Activated CD4-positive, alpha-beta T cell treated with anti-CD3 and anti-CD28 coated beads for 36 hours (primary cell): ENCODE results near the gene ENC1. TPM values are rescaled to one million over a fixed set of nuclear protein-coding genes. Genes with fewer than 3 reads are reported as not detected.

Experiments used
- ATAC-seq: fragments of 200-7000 bp; cut with Tn5 transposase; one replicate; pipeline ENCODE4 v1.10.0; 2021; ENCODE audit warnings: mild to moderate bottlenecking, moderate library complexity
- CTCF ChIA-PET: fragments of 350-600 bp; sonication (Branson Sonifier 250); formaldehyde crosslinking; loops from one replicate; lab custom pipeline; 2021; ENCODE audit warnings: antibody characterized with exemption; lab: Charles Lee
- POLR2A ChIA-PET: fragments of 350-600 bp; sonication (Branson Sonifier 250); formaldehyde crosslinking; loops from one replicate; lab custom pipeline; 2021; ENCODE audit warnings: antibody characterized with exemption, inconsistent platforms; lab: Charles Lee
- DNase-seq: peaks from one replicate; pipeline ENCODE4 v3.0.0-alpha.2; 2020
- H3K27ac Mint-ChIP-seq: one replicate; pipeline ENCODE4 v1.8.0; 2021; ENCODE audit warnings: mixed read lengths
- H3K27me3 Mint-ChIP-seq: one replicate; pipeline ENCODE4 v1.8.0; 2021; ENCODE audit warnings: mixed read lengths
- H3K36me3 Mint-ChIP-seq: one replicate; pipeline ENCODE4 v1.8.0; 2021; ENCODE audit warnings: low read depth, mixed read lengths
- H3K4me1 Mint-ChIP-seq: one replicate; pipeline ENCODE4 v1.8.0; 2021; ENCODE audit warnings: mixed read lengths
- H3K4me3 Mint-ChIP-seq: one replicate; pipeline ENCODE4 v1.8.0; 2021; ENCODE audit warnings: mild to moderate bottlenecking, moderate library complexity, mixed read lengths
- H3K9me3 Mint-ChIP-seq: one replicate; pipeline ENCODE4 v1.8.0; 2021; ENCODE audit warnings: low read depth, mixed read lengths
- intact Hi-C, 2 experiments: fragments of 100-400 bp; cut with DNase I in 1 of 2; cut with micrococcal nuclease in 1 of 2; formaldehyde crosslinking; loops; one replicate each; pipeline versions ENCODE4 v1.14.2 to v1.15.1; 2022 to 2024; cut with DNase I, micrococcal nuclease
- total RNA-seq, 2 experiments: library from RNA; stranded (reverse); gene quantifications; one replicate each; pipeline ENCODE4 v1.2.3, GENCODE V29; 2021

Gene ENC1
- total RNA-seq, 2 experiments from 2014 or later = 0.48 to 0.67 TPM

DNA sequence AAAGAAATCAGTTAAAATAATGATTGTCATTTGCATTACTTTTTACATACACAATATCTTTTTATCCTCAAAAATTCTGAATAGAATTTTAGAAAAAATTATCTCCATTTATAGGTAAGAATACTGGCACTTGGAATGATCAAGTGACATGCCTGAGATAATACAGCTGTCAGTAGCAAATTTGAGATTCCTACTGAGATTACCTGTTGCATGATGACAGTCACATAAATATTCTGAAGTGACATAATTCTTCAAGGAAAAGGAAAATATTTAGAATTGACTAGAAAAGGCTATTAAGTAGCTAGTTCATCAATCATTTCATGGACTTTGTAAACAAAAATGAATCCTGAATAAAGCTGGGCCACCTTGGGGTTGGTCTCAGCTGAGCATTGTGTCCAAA, 15.2 kb upstream of the ENC1 start:
- DNase-seq (no peak), ATAC-seq (no peak)
- Mint-ChIP-seq H3K27me3 (peaks cover 5% of the 10 kb centered on the region), H3K4me1 (no peaks in the 10 kb centered on the region), H3K36me3 (no peaks in the 10 kb centered on the region), H3K27ac (no peak overlapping the region), H3K9me3 (no peaks in the 10 kb centered on the region), H3K4me3 (no peak overlapping the region)
- intact Hi-C loops = no loop called here
- ChIA-PET CTCF (interaction anchor here (0.7 kb wide), 1 partner anchor 161 kb away, joined by 3 read pairs; no protein-coding TSS in a partner anchor), POLR2A (interaction anchor here (0.7 kb wide), 1 partner anchor 65 kb away, joined by 6 read pairs; no protein-coding TSS in a partner anchor)

DNA sequence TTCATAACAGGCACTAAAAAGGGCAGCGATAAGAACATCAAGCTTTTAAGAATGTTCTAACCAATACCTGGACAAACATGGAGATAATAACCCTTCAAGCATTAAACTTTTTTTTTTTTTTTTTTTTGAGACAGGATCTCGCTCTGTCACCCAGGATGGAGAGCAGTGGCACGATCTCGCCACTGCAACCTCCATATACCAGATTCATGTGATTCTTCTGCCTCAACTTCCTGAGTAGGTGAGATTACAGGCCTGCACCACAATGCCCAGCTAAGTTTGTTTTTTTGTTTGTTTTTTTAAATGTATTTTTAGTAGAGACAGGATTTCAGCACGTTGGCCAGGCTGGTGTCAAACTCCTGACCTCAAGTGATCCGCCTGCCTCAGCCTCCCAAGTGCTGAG, 14.7 kb upstream of the ENC1 start:
- H3K27me3 Mint-ChIP-seq = peaks cover 5% of the 10 kb centered on the region
- no peak overlapping the region for H3K4me3 Mint-ChIP-seq
- no peak for DNase-seq
- no peaks in the 10 kb centered on the region for H3K36me3 Mint-ChIP-seq
- intact Hi-C loops = no loop called here
- ATAC-seq = no peak
- H3K4me1 Mint-ChIP-seq = no peaks in the 10 kb centered on the region
- no peak overlapping the region for H3K27ac Mint-ChIP-seq
- no peaks in the 10 kb centered on the region for H3K9me3 Mint-ChIP-seq
- CTCF ChIA-PET = interaction anchor here (0.6 kb wide), 1 partner anchor 421 kb away, joined by 5 read pairs; no protein-coding TSS in a partner anchor
- POLR2A ChIA-PET = no interaction called here

DNA sequence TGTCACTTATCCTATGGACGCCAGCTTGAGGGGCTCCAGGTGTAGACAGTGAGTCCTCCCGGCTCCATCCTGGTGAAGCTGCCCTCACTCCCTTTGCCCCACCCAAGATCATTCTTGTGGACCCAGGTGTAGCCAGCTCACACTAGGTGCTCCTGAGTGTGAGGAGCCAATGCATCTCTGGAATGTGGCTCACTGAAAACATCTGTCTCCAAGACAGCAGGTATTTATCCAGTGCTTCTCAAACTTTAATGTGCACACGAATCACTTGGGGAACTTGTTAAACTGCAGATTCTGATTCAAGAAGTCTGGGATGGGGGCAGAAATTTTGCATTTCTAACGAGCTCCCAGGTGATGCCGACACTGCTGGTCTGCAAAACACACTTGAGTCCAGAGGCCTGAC, 13.5 kb upstream of the ENC1 start:
- Mint-ChIP-seq H3K27me3 (peaks cover 4% of the 10 kb centered on the region), H3K36me3 (no peaks in the 10 kb centered on the region), H3K9me3 (no peaks in the 10 kb centered on the region), H3K4me1 (no peaks in the 10 kb centered on the region), H3K27ac (no peak overlapping the region), H3K4me3 (no peak overlapping the region)
- no peak for ATAC-seq
- intact Hi-C loops = no loop called here
- POLR2A ChIA-PET = no interaction called here
- DNase-seq = no peak
- CTCF ChIA-PET = interaction anchor here (1.0 to 1.8 kb wide), 3 partner anchors 13 to 752 kb away, joined by 4 to 5 read pairs (median 4); partner anchors contain the start of gene ENC1

DNA sequence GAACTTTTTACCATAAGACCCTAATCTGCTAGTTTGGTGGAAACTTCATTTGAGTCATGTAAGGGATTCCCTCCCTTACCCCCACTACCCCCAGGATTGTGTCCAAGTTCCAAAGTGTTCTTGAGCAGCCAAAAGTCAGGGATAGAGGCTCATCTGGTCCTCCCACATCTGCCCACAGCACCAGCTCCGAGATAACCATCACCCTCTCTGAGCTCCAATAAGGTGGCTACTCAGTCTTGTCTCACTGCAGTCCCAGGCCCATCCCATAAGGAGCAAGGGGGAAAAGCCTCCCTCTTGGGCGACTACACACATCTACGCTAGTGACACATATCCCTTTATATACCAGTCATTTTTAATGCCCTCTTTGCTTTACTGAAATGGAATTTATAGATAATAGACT, 12.0 kb upstream of the ENC1 start:
- Mint-ChIP-seq H3K36me3 (no peaks in the 10 kb centered on the region), H3K9me3 (no peaks in the 10 kb centered on the region), H3K4me3 (no peak overlapping the region), H3K4me1 (no peaks in the 10 kb centered on the region), H3K27me3 (peaks cover 4% of the 10 kb centered on the region), H3K27ac (no peak overlapping the region)
- intact Hi-C loops = no loop called here
- DNase-seq (no peak), ATAC-seq (no peak)
- CTCF ChIA-PET = interaction anchor here (1.8 kb wide), 1 partner anchor 750 kb away, joined by 5 read pairs; no protein-coding TSS in a partner anchor
- POLR2A ChIA-PET = no interaction called here

DNA sequence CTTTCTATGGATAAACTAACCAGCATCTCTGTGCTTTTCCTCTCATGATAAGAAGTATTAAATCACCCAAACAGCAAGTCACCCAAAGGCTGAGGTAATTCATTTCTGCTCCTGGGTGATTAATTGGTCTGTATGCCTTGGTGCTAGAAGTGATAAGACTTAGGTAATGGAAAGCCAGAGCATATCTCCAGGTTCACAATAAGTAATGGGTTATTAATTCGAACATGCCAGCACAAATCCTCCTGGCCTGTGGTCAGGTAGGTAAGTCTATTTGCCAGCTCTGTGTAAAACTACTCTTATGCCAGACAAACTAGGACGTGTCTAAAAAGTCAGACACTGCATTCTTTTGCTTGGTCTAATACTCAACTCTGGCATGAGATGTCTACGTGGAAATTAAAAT, 11.2 kb upstream of the ENC1 start:
- Mint-ChIP-seq H3K4me3 (no peak overlapping the region), H3K27ac (no peak overlapping the region), H3K36me3 (no peaks in the 10 kb centered on the region), H3K4me1 (no peaks in the 10 kb centered on the region), H3K9me3 (no peaks in the 10 kb centered on the region), H3K27me3 (peaks cover 4% of the 10 kb centered on the region)
- no peak for ATAC-seq
- POLR2A ChIA-PET = no interaction called here
- CTCF ChIA-PET = interaction anchor here (0.6 to 1.0 kb wide), 2 partner anchors 631 to 749 kb away, joined by 3 read pairs; no protein-coding TSS in a partner anchor
- DNase-seq = no peak
- intact Hi-C loops = no loop called here

DNA sequence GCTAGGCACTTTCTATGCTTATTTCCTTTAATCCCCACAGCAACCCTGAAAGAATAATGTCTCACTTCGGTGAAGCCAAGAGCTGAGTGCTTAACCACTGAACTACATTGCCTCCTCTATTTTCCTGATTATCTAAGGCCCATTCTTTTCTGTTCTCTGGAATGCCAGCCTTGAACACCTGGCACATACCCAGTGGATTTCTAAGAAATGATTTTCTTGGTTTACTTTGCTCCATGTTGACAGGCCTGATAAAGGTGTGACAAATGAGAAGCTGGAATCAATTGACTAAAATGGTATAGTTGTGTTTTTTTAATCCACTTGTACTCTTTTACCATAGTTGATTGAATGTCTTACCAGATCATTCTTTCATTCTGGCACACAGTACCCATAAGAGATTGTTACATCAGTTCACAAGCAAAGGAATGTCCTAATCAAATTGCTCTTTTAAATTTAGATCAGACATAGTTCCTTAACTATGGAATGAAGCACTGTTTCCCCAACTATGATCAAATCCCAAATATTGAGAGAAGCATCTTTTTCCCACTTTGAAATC, 9.0 kb upstream of the ENC1 start:
- ChIA-PET CTCF (interaction anchor here (0.6 to 1.9 kb wide), 15 partner anchors 9 to 1058 kb away, joined by 3 to 15 read pairs (median 3); partner anchors contain the start of gene ENC1), POLR2A (no interaction called here)
- Mint-ChIP-seq H3K4me1 (no peaks in the 10 kb centered on the region), H3K27ac (no peak overlapping the region), H3K27me3 (peaks cover 6% of the 10 kb centered on the region), H3K9me3 (no peaks in the 10 kb centered on the region), H3K36me3 (no peaks in the 10 kb centered on the region), H3K4me3 (no peak overlapping the region)
- DNase-seq (no peak), ATAC-seq (no peak)
- intact Hi-C loops = loop anchor here (1.0 to 10.0 kb wide), 6 partner anchors 252 to 855 kb away; no protein-coding TSS in a partner anchor

DNA sequence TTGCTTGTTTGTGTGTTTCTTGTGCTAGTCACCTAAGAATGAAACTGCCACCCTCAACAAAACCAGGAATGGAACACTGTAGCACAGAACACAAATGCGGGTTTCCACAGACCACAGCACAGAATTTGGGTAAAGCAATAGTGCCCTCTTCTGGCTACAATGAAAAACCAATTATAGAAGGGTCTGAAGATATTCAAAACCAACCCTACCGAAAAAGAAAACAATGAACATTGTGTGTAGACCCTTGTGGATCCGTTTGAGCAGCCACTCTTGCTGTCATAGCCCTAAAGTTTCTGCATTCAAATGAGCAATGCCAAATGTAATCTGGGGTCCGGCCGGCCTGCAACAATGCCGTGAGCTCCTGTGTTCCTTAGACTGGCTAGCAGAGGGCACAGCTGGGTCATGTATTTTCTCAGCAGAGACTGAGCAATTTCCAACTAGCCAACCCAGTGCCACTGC, 8.3 kb upstream of the ENC1 start:
- no peaks in the 10 kb centered on the region for H3K9me3 Mint-ChIP-seq
- peaks cover 6% of the 10 kb centered on the region for H3K27me3 Mint-ChIP-seq
- no peaks in the 10 kb centered on the region for H3K36me3 Mint-ChIP-seq
- intact Hi-C loops = loop anchor here (1.0 to 10.0 kb wide), 8 partner anchors 252 to 1058 kb away; no protein-coding TSS in a partner anchor
- peak; percentile 87 for ATAC-seq
- ChIA-PET CTCF (interaction anchor here (0.6 to 1.9 kb wide), 13 partner anchors 8 to 1058 kb away, joined by 3 to 15 read pairs (median 3); partner anchors contain the start of gene ENC1), POLR2A (no interaction called here)
- H3K4me1 Mint-ChIP-seq = no peaks in the 10 kb centered on the region
- DNase-seq = peak; percentile 59
- no peak overlapping the region for H3K27ac Mint-ChIP-seq
- H3K4me3 Mint-ChIP-seq = no peak overlapping the region

DNA sequence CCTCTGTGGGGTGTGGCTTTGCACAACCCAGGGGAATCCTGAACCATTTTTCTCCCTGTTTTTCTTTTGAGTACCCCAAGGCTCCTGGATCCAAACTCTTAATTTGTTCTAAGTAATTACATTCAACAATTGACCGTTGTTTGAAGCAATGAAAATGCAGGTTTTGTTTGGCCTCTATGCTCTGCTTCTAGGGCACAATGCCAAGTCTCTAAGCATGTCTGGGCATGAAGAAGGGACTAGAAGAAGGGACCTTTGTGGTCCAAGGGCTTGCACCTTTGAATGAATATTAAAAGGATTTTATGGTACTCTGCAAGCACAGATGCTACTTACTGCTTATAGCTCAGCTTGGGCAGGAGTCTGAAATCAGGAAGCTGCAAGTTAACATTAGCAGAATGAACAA, 6.6 kb upstream of the ENC1 start:
- POLR2A ChIA-PET = no interaction called here
- DNase-seq (no peak), ATAC-seq (no peak)
- peaks cover 2% of the 10 kb centered on the region for H3K4me1 Mint-ChIP-seq
- no peaks in the 10 kb centered on the region for H3K9me3 Mint-ChIP-seq
- CTCF ChIA-PET = interaction anchor here (0.6 to 3.5 kb wide), 6 partner anchors 37 to 747 kb away, joined by 3 to 25 read pairs (median 4); no protein-coding TSS in a partner anchor
- no peak overlapping the region for H3K4me3 Mint-ChIP-seq
- no peaks in the 10 kb centered on the region for H3K36me3 Mint-ChIP-seq
- H3K27me3 Mint-ChIP-seq = peaks cover 10% of the 10 kb centered on the region
- intact Hi-C loops = loop anchor here (5.0 to 10.0 kb wide), 4 partner anchors 250 to 852 kb away; no protein-coding TSS in a partner anchor
- no peak overlapping the region for H3K27ac Mint-ChIP-seq

DNA sequence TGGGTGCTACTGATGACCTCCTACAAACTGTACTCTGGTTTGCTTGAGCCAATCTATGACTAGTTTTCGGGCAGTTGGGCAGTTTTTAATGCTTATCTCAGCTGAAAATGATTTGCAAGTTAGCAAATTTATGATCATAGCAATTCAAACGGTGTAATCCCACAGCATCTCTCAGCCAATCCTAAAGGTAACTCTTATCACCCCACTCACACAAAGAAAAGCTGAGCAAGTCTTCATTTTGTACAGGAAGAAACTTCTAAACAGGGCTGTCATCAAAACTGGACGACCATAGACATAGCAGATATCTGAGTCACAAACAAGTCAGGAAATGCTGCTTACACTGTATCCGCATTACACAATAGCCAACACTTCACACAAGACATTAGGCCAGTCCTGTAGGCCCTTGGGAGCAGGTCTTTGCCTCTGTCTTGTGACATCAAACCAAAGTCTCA, 2.6 kb upstream of the ENC1 start:
- peaks cover 28% of the 10 kb centered on the region for H3K4me1 Mint-ChIP-seq

DNA sequence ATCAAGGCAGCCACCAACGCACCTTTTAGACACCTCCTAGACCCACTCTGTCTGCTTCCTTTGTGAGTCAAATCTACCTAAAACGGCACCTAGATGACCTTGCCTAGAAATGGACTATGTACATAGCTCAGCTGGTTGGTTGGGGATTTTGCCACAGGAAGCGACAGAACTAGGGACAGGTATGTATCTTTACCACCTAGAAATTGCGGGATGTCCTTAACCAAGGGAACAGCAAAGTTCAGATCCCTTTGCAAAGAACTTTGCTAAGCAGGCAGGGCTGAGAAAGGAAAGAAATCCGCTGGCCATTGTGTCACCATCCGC, 2.0 kb upstream of the ENC1 start:
- Mint-ChIP-seq H3K4me3 (no peak overlapping the region), H3K27ac (no peak overlapping the region), H3K36me3 (no peaks in the 10 kb centered on the region), H3K9me3 (no peaks in the 10 kb centered on the region), H3K27me3 (peaks cover 9% of the 10 kb centered on the region), H3K4me1 (peaks cover 32% of the 10 kb centered on the region)
- no peak for ATAC-seq
- intact Hi-C loops = loop anchor here in 1 of 2 experiments (5.0 to 10.0 kb wide), 3 partner anchors 315 to 848 kb away; no protein-coding TSS in a partner anchor
- CTCF ChIA-PET = interaction anchor here (0.8 to 1.5 kb wide), 5 partner anchors 9 to 740 kb away, joined by 3 to 6 read pairs (median 4); no protein-coding TSS in a partner anchor
- POLR2A ChIA-PET = no interaction called here
- DNase-seq = no peak

More for the DNA sequence above, 2.6 kb upstream of the ENC1 start:
- Mint-ChIP-seq H3K9me3 (no peaks in the 10 kb centered on the region), H3K27ac (no peak overlapping the region), H3K27me3 (peaks cover 9% of the 10 kb centered on the region), H3K4me3 (no peak overlapping the region), H3K36me3 (no peaks in the 10 kb centered on the region)
- DNase-seq = no peak
- ATAC-seq = no peak
- CTCF ChIA-PET = interaction anchor here (0.8 to 1.4 kb wide), 4 partner anchors 10 to 740 kb away, joined by 3 to 6 read pairs (median 4); no protein-coding TSS in a partner anchor
- intact Hi-C loops = loop anchor here in 1 of 2 experiments (5.0 to 10.0 kb wide), 3 partner anchors 316 to 848 kb away; no protein-coding TSS in a partner anchor
- POLR2A ChIA-PET = no interaction called here

DNA sequence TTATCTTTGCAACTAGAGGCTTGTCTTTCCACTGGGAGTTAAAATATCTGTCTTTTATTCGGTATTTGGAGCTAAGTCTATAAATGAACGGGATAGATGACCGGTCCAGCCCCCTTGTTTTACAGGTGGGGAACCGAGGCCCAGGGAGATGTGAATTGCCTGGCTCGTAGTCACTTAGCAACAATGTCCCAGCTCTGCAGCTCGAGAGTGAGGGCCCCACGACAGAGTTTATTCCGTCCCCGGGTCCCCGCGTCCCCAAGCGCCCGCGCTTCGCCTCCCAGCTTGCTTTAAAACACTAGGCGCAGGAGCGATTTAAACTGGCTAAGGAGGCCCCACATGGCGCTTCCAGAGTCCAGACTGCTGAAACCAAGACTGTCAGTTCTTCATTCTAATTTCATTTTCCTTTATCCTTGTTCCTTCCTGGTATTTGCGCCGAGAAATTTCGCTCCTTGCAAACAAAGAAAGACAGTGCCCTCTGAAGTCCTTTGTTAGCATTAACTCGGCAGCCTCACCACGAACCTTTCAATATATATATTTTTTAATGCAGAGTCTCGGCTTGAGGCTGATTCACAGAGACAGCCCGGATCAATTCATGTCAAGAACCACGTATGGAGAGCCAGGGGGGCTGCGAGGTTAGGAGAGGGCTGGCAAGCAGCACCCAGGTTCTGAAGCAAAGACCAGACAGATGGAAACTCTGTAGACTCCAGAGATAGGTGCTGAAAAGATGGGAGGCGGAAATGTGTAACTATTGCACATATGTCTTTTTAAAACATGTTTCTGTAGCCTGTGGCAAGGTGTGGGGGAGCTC, 1.4 kb upstream of the ENC1 start:
- peaks cover 13% of the 10 kb centered on the region for H3K27me3 Mint-ChIP-seq
- H3K4me3 Mint-ChIP-seq = peak overlapping the region; percentile 72
- H3K27ac Mint-ChIP-seq = peak overlapping the region; percentile 15
- H3K9me3 Mint-ChIP-seq = no peaks in the 10 kb centered on the region
- intact Hi-C loops = loop anchor here in 1 of 2 experiments (2.0 to 10.0 kb wide), 4 partner anchors 63 to 847 kb away; no protein-coding TSS in a partner anchor
- peaks cover 32% of the 10 kb centered on the region for H3K4me1 Mint-ChIP-seq
- DNase-seq (peak; percentile 46), ATAC-seq (no peak)
- H3K36me3 Mint-ChIP-seq = no peaks in the 10 kb centered on the region
- POLR2A ChIA-PET = no interaction called here
- CTCF ChIA-PET = interaction anchor here (0.7 to 1.6 kb wide), 8 partner anchors 9 to 739 kb away, joined by 3 to 6 read pairs (median 4); no protein-coding TSS in a partner anchor
